ENCODE results near the gene FHAD1. TPM values are rescaled to one million over a fixed set of nuclear protein-coding genes. Genes with fewer than 3 reads are reported as not detected.
"Not testable (repeated sequence)": the region's sequence is repeated elsewhere in the genome, so short reads cannot be mapped to it uniquely, and the experiment has no call there.

FHAD1 gene
- total and polyA plus RNA-seq, 2 experiments from 2014 or later = 0.24 to 0.74 TPM

DNA sequence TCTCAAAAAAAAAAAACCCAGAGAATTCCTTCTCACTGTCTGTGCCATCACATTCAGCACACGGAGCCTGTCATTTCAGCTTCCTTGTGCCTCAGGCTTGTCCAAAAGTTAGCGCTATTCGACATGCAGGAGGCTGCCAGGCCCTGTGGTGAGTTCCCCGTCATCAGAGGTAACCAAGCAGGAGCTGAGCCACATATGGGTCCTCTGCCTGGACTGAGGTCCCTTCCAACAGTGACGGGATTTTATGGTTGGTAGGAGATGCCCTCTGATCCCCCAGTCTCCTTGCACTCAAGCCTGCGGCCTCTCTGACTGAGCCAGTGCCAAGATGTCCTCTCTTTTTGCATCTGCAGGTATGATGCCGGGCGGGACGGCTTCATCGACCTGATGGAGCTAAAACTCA, 178.5 kb downstream of the FHAD1 start:
- Histone ChIP-seq H3K27ac (no peak overlapping the region), H3K4me1 (ENCODE audit: low read depth) (no peaks in the 10 kb centered on the region), H3K9me3 (ENCODE audit: low read depth) (no peaks in the 10 kb centered on the region), H3K36me3 (no peaks in the 10 kb centered on the region), H3K27me3 (no peaks in the 10 kb centered on the region), H3K4me3 (no peak overlapping the region)
- no peak for DNase-seq (ENCODE audit: low read depth in 1 of 2, low spot score in 1 of 2)
- TF ChIP-seq, protein P1, sequence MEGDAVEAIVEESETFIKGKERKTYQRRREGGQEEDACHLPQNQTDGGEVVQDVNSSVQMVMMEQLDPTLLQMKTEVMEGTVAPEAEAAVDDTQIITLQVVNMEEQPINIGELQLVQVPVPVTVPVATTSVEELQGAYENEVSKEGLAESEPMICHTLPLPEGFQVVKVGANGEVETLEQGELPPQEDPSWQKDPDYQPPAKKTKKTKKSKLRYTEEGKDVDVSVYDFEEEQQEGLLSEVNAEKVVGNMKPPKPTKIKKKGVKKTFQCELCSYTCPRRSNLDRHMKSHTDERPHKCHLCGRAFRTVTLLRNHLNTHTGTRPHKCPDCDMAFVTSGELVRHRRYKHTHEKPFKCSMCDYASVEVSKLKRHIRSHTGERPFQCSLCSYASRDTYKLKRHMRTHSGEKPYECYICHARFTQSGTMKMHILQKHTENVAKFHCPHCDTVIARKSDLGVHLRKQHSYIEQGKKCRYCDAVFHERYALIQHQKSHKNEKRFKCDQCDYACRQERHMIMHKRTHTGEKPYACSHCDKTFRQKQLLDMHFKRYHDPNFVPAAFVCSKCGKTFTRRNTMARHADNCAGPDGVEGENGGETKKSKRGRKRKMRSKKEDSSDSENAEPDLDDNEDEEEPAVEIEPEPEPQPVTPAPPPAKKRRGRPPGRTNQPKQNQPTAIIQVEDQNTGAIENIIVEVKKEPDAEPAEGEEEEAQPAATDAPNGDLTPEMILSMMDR (IDR thresholded peaks at IDR 0.05; ENCODE audit: low read depth, low read length) = no peak

DNA sequence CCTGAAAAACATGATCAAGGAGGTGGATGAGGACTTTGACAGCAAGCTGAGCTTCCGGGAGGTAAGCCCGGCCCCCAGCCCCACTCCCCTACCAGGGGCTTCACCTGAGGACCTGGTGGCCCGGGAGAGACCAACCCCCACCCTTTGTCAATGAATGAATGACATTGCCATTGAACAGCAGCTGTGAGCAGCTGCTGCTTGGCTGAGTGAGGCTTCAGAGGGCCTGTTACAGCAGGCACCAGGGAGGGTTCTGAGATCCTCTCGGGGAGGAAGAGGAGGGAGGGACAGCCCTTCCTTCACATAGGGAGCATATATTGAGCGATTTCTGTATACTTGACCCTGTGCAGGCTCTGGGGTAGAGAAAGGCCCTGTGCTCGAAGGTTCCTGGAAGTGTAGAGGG, 178.9 kb downstream of the FHAD1 start:
- no peaks in the 10 kb centered on the region for H3K36me3 ChIP-seq
- TF ChIP-seq, protein P1 (IDR thresholded peaks at IDR 0.05; ENCODE audit: low read depth, low read length) = no peak
- H3K4me1 ChIP-seq (ENCODE audit: low read depth) = no peaks in the 10 kb centered on the region
- H3K4me3 ChIP-seq = no peak overlapping the region
- no peaks in the 10 kb centered on the region for H3K9me3 ChIP-seq (ENCODE audit: low read depth)
- no peak for DNase-seq (ENCODE audit: low read depth in 1 of 2, low spot score in 1 of 2)
- no peak overlapping the region for H3K27ac ChIP-seq
- H3K27me3 ChIP-seq = no peaks in the 10 kb centered on the region

DNA sequence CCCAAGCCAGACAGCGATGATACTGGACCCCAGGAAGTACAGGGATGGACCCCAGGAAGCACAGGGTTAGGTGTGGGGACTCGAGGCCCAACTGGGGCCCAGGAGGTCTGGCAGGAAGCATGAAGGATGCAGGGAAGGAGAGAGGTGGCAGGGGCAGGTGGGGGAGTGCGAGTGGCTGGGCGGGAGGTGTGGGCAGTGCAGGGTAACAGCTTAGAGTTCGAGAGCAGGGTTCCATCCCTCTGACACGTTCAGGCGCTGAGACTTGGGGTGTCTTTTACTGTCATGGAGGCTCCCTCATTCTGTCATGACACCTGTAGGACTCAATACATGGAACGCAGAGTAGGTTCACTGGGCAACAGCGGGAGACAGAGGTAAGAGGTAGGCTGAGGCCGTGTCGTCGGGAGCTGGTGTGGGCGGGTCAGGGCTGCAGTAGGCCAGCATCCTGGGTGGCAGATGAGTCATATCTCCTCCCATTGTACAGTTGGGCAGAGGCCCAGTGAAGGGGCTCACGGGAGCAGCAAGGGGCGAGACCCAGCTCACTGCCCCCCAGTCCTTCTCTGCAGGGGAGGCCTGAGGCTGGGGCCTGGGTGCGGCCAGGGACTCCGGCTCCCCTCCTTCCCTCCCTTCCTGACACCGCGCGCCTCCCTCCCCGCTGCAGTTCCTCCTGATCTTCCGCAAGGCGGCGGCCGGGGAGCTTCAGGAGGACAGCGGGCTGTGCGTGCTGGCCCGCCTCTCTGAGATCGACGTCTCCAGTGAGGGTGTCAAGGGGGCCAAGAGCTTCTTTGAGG, 179.7 kb downstream of the FHAD1 start:
- H3K36me3 ChIP-seq = no peaks in the 10 kb centered on the region
- no peaks in the 10 kb centered on the region for H3K9me3 ChIP-seq (ENCODE audit: low read depth)
- TF ChIP-seq, protein P1 (IDR thresholded peaks at IDR 0.05; ENCODE audit: low read depth, low read length) = peak; percentile 47
- no peaks in the 10 kb centered on the region for H3K27me3 ChIP-seq
- DNase-seq (ENCODE audit: low read depth in 1 of 2, low spot score in 1 of 2) = peak in 1 of 2 donors; percentile 49
- H3K27ac ChIP-seq = no peak overlapping the region
- no peaks in the 10 kb centered on the region for H3K4me1 ChIP-seq (ENCODE audit: low read depth)
- no peak overlapping the region for H3K4me3 ChIP-seq

DNA sequence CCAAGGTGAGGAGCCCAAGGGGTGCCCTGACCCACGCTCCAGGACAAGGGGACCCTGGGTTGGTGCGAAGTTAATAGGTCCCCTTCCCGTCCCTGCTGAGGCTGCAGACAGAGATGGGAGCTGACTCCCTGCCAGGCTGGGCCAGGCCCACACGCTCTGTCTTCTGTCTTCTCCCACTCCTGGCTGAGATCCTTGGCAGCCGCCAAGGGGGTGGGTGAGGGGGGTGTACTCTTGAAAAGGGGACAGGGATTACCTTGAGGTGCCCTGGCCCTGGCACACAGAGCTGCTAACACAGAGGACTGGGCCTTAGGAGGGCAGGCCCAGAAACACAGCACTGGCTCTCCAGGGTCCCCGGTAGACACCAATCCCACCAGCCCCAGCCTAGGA, 180.2 kb downstream of the FHAD1 start:
- Histone ChIP-seq H3K4me3 (no peak overlapping the region), H3K36me3 (no peaks in the 10 kb centered on the region), H3K27me3 (no peaks in the 10 kb centered on the region), H3K27ac (no peak overlapping the region), H3K4me1 (ENCODE audit: low read depth) (peaks cover 5% of the 10 kb centered on the region), H3K9me3 (ENCODE audit: low read depth) (no peaks in the 10 kb centered on the region)
- TF ChIP-seq, protein P1 (IDR thresholded peaks at IDR 0.05; ENCODE audit: low read depth, low read length) = no peak
- no peak for DNase-seq (ENCODE audit: low read depth in 1 of 2, low spot score in 1 of 2)

DNA sequence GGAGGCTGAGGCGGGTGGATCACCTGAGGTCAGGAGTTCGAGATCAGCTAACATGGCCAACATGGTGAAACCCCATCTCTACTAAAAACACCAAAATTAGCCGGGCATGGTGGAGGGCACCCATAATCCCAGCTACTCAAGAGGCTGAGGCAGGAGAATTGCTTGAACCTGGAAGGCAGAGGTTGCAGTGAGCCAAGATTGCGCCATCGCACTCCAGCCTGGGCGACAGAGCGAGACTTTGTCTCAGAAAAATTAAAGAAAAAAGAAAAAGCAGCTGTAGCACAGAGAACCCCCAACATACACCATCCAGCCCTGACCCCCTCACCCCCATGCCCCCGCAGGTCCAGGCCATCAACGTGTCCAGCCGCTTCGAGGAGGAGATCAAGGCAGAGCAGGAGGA, 181.2 kb downstream of the FHAD1 start:
- not testable (repeated sequence) for H3K9me3 ChIP-seq (ENCODE audit: low read depth); H3K4me3 ChIP-seq; H3K27me3 ChIP-seq; DNase-seq (ENCODE audit: low read depth in 1 of 2, low spot score in 1 of 2); H3K27ac ChIP-seq; H3K36me3 ChIP-seq
- peaks cover 11% of the 10 kb centered on the region for H3K4me1 ChIP-seq (ENCODE audit: low read depth)

DNA sequence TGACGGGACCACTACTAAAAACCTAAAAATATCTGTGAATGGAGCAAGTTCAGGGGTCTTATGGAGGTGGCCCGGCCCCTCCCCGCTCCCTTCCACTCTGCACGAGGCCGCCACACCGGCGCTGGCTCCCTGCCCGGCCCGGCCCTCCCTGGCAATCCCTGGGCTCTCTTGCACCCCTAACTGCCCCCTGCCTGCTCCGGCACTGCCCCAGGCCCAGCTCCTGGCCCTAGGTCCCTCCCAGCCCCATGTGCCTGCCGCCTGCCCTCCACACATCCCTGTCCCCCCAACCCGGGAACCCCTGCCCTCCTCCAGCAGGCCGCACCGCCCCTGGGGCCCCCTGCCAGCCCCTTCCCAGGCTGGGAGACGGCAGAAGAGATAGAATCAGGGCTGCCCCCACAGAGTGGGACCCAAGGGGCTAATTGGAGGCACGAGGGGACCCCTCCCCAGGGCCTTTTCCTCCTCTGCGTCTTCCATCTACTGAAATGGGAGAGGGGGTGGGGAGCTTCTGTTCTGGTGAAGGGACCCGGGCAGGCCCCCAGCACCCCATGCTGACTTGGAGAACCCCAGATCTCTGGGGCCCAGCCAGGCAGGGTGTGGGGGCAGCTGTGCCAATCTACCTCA, 181.9 kb downstream of the FHAD1 start:
- Histone ChIP-seq H3K27ac (no peak overlapping the region), H3K4me3 (no peak overlapping the region), H3K27me3 (no peaks in the 10 kb centered on the region), H3K36me3 (no peaks in the 10 kb centered on the region), H3K9me3 (ENCODE audit: low read depth) (no peaks in the 10 kb centered on the region), H3K4me1 (ENCODE audit: low read depth) (peaks cover 11% of the 10 kb centered on the region)
- DNase-seq (ENCODE audit: low read depth in 1 of 2, low spot score in 1 of 2) = no peak
- TF ChIP-seq, protein P1 (IDR thresholded peaks at IDR 0.05; ENCODE audit: low read depth, low read length) = no peak

Measured in cardiac muscle cell (in vitro differentiated cells and primary cell).